SW 1271 (cell line): ENCODE data around the gene ERCC5.
A peak's percentile ranks its signal among the peaks of the same experiment; 100 is the strongest.

Source experiments
- DNase-seq, 2 experiments: peaks; one replicate each; lab custom pipeline; 2025; lab: John Stamatoyannopoulos, UW

Gene ERCC5

GRCh38 chr13:102845630-102846260 is at the start of gene ERCC5:
ERCC5 (plus strand) TSS chr13:102846032; CDS start chr13:102846267, 235 bp downstream.
- DNase-seq = peak; percentile 50 to 76

DNA sequence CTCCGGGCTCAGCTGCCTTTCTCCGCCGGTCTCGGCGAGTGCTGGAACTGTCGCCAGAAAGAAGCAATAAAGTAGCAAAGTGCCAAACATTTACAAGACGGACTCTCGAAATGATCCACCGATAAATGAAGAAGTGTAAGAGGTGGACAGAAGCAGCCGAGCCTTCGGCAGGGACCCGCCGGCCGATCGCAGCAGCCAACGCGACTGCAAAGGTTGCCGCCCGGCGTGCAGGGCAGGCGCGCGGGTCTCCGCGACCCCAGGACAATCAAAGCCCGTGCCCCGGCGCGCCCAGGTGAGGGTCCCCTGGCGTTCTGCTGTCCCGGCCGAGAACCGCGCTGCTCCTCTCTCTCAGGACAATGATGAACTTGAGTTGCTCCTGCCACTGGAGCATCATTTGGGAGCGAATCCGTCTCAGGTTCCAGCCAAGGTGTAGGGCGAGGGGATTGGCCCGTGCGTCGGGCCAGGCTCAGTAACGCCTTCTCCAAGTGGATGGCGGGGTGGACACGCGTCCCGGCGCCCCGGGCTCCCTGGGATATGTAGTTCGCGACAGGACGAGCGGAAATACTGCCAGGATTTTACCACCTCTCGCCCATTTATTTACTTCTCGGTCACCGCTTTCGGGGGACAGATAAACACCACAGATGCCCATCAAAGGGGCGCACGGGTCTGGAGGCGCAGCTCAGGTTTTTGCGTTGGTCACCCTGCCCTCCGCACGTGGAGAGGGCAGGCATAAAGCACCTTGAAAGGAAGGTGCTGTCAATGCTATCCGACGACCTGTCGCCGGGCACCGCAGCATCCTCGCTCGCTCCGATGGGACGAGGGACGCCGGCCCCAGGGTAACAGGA is 47.0 kb upstream of the ERCC5 start, which contains the start of the genes BIVM and POGLUT2:
Gene BIVM (plus strand): TSS at position 539 of the 845 bp plus-strand sequence. CDS start 8,149 bp downstream, outside the sequence.
Gene POGLUT2 (minus strand): TSS at position 396 of the 845 bp plus-strand sequence. CDS start 306 bp downstream, at position 90.
- DNase-seq = peak; percentile 27 to 53

DNA sequence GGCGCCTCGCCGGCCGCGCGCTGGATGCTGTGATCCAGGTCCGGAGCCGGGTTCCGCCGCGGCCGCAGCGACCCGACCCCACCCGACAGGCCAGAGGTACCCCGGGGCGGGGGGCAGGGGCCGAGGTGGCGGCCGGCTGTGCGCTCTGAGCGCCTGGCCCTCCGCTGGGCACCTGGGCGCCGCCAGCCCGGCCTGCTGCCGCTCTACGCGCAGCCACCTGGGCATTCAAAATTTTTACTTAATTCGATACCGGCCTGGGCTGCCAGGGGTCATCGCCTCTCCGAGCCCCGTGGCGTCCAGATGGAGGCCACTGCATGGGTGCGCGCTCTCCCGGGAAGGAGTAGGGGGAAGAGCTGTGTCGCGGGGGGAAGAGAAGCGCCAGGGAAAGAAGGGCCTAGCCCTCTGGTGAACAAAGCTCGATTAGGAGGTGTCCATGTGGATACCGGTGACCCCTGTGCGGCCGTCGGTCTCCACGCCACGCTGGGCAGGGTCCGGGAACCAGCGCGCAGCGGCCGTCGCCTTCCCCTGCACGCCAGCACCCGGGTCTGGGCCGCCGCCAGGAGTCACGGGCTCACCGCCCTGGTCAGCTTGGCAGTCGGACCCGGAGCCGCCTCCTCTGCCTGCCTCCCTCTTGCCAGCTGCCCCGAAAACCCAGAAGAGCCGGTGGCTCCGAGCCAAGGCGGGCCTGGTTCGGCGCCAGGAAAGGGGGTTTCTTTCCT is 46.2 kb upstream of the ERCC5 start:
- no peak for DNase-seq

DNA sequence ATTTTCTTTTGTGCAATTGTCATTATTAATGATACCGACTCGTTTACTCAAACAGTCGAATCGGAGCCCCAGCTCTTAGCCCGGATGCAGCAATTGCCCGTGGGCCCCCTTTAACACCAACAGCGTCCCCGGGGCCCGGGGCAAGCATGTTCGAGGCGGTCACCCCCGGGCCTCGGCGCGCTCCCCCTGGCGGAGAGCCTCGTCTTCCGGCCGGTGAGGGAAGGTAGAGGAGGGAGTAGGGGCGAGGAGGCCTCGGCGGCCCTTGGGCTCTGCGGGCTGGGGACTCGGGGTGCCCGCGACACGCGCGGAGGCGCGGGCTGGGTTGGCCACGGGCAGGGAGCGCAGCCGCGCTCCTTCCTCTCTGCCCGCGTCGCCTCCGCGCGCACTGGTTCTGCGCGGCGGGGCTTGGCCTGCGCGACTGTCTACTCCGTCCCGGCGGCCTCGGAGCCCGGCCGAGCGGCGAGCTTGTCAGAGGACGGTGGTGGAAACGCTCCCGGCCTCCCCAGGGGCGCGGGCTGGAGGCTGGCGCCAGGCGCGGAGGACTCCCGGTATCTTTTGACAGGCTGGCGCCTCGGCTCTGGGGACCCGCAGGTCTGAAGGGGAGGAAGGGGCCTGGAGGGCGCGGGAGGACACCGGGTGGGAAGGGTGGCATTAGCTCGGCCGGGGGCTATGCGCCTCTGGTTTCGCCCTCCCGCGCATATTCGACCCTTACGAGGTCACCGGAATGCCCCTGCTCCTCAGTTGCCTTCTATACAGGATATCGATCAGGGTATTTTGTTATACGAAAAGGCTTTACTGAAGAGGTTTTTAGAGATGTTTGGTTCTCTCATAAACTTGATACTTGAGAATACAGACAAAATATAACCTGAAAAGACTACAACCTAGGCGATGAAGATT is 45.4 kb upstream of the ERCC5 start:
- peak in 1 of 2 experiments; percentile 17 for DNase-seq

GRCh38 chr13:102805680-102806079 is 40.2 kb upstream of the ERCC5 start:
- no peak for DNase-seq

- DNase-seq = no peak
Observed at GRCh38 chr13:102807699-102808098, 38.1 kb upstream of the ERCC5 start.

DNA sequence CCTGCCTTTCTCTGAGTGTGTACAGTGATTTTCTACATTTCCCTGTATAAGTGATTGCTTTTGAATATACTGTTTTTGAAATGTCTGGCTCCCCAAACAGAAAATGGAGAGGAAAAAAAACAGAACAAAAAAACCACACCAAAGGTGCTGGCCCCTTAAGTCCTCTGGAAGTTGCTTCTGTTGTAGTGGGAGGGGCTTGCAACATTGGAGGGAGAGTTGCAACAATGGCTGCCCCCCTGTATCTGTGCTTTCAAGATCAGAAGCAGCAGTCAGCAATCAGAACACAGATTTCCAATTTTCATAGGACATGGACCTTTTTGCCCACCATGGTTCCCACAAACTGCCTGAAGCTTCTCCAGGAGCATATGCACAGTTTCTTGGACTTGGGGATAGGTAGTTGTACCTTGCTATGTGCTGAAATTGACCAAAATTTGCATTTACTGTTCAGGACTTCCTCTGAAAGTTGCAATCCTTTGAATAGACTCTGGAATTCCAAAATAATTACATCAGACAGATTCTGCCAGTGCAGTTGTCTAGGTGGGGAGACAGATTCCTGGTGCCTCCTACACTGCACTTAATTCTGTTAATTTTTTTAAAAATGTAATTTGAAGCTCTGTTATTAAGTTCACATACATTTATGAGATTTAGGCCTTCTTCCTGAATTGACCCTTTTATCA is 33.1 kb upstream of the ERCC5 start:
- no peak for DNase-seq

DNA sequence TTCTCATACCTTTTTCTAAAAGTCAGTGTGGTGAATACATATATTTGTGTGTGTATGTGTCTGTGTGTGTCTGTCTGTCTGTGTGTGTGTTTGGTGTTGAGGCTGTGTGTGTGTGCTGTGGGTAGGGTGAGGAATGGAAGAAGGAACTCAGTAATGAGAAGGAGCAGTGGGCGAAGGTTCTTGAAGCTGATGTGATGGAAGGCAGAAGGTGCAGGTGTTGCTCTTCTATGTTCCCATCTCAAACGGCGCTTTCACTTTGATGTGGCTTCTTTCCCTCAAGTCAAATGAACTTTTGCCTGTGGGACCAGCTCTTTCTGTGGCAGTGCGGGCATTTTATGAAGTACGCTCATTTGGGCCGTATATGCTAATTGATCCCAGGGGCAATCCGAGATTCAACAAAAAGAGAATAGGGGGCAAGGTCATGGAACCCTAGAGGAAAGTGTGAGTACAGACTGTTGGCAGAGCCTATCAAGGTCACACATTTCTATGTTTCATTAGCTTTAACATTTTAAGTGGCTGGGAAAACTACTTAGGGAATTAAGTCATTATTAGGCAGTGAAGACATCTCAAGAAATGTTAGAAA is 31.7 kb upstream of the ERCC5 start:
- no peak for DNase-seq

GRCh38 chr13:102814793-102815192 is 31.0 kb upstream of the ERCC5 start:
- no peak for DNase-seq

DNA sequence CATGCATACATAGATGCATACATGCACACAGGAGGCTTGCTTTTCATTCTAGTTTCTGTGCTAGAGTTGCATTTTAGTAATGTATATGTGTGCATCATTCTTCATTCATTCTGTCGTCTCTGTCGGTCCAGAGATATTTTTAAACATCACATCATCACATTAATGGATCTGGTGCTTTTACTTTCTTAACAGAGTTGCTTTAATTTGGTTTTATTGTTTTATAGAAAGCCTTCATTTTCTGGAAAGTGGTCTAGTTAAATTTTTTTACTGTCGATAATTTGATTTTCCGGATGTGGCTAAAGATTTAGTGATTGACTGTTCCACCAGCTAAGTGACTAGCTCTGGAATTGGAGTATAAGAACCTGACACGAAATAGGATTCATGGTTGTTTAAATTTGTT is 30.0 kb upstream of the ERCC5 start:
- DNase-seq = no peak

DNA sequence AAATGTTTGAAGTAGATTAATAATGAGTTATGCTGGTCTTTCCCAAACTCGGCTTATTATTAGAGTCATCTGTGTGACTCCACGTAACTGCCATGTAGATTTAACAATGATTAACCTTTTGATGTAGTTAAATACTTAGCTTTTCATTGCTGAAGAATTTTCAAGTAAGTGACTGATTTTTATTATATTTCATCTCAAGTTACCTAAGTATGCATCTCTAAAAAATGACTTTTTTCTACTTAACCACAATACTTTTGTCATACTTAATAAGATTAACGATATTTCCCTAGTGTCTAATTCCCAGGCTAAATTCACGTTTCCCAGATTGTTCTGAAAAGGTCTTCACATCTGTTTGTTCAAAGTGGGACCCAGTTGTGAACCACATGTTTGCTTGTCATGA is 29.1 kb upstream of the ERCC5 start:
- DNase-seq = no peak

- no peak for DNase-seq
Observed at GRCh38 chr13:102817241-102817640, 28.6 kb upstream of the ERCC5 start.

- DNase-seq = no peak
Observed at GRCh38 chr13:102817907-102818306, 27.9 kb upstream of the ERCC5 start.

DNA sequence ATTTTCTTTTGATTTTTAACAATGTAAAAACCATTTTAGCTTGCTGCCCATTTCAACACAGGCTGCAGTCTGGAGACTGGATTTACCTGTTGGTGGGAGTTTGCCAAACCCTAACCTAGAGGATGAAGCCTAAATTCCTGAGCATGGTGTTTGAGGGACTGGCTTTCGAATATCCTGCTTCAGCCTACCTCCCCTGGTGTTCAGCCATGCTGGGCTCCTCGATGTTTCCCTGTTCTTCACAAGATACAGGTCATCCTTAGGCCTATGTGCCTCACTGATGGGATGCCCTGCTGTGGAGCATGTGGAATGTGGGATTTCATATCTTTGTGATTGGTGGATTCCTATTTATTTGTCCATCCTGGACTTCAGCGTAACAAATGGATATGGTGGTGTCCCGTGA is 20.4 kb upstream of the ERCC5 start:
- DNase-seq = no peak

GRCh38 chr13:102825921-102826706 is 19.7 kb upstream of the ERCC5 start:
- DNase-seq = peak; percentile 27 to 75

DNA sequence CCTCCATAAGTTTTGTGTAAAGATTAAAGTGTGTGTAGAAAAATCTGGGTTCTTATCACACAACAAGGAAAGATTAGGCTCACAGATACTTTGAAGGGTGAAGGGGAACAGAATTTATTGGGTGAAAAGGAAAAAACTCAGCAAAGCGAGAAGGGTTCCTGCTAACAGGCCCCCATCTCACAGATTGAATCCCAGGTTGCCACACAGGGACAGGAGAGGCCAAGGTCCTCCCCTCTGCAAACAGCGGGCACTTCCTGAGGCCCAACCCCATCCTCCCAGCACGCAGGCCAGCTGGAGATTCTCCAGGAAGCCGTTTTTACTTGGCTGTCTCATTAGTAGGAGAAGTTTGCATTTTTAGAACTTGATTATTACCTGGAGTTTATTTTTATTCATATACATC is 15.2 kb upstream of the ERCC5 start:
- no peak for DNase-seq

DNA sequence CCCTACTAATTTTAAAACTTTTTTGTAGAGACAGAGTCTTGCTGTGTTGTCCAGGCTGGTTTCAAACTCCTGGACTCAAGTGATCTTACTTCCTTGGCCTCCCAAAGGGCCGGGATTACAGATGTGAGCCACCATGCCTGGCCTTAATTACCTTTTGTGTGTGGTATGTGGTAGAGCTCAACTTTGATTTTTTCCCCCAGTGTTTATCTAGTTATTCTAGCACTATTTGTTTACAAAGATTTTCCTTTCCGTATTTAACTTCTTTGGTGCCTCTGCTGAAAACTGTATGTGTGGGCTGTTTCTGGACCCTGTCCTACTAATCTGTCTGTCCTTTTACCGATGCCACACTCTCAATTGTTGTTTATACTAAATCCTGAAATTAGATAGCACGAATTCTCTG is 9.4 kb upstream of the ERCC5 start:
- no peak for DNase-seq

DNA sequence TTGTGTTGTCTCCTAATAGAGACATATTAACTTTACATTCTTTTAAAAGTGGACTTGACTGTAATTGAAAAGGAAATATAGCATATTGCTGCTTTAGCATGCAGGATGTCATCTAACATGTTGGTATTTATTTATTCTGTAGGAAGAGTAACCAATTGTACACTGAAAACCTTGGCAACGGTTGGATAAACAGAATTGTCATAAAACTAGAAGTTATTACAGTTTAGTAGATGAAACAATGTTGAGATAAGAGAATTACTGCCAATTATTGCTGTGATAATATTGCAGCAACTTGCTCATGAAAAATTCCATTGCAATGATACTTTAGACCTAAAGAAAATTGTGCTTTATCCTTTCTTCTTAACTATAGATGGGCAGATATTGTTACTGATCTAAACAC is 7.6 kb upstream of the ERCC5 start:
- no peak for DNase-seq

DNA sequence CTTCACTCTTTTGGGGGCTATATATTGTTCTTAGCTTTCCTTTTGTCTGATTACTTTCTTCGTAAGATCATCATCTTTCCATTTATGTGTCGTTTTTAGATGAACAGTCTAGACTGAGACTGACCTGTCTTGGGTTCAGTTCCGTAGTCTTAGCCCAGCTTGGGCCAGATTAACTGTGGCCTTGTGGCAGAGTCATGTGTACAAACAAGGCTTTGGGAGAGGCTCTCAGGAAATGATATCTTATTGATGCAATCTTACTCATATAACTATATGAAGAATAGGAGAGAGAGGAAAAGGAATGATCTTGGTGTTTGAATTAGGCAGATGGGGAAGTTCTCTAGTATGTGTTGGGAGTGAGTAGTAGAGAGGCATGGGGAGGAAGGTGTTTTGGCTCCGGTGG is 6.8 kb upstream of the ERCC5 start:
- DNase-seq = no peak

- no peak for DNase-seq
Observed at GRCh38 chr13:102839462-102839861, 6.4 kb upstream of the ERCC5 start.
